Heart left ventricle (tissue), 16 donors: ENCODE results near the gene KIF26B. TPM values are rescaled to one million over a fixed set of nuclear protein-coding genes. Genes with fewer than 3 reads are reported as not detected.

ENCODE experiments used
- ATAC-seq, 4 donors: fragments of 200-7000 bp; cut with Tn5 transposase; one replicate each; pipeline ENCODE4 v1.9.1; 2020 to 2022; ENCODE audit warnings: moderate library complexity in 4 of 4, mild to moderate bottlenecking in 3 of 4, moderate number of reproducible peaks in 1 of 4
- DNase-seq, 5 donors: peaks; one replicate each; pipeline ENCODE4 v3.0.0-alpha.2; 2020
- H3K27ac ChIP-seq, 12 donors: fragments of 200-600 bp; sonication (generic) in 4 of 12; one replicate each; pipeline versions ENCODE4 v1.5.0 to v1.8.0; 2016 to 2022; ENCODE audit warnings: mild to moderate bottlenecking in 2 of 12
- H3K27me3 ChIP-seq, 9 donors: fragments of 200-600 bp; sonication (generic) in 2 of 9; one replicate each; pipeline versions ENCODE4 v1.5.1 to v1.8.0; 2016 to 2022; ENCODE audit warnings: mild to moderate bottlenecking in 3 of 9
- H3K36me3 ChIP-seq, 9 donors: fragments of 200-600 bp; sonication (generic) in 2 of 9; one replicate each; pipeline versions ENCODE4 v1.5.0 to v1.8.0; 2018 to 2022; ENCODE audit warnings: mild to moderate bottlenecking in 2 of 9
- H3K4me1 ChIP-seq, 12 donors: fragments of 200-600 bp; sonication (generic) in 4 of 12; one replicate each; pipeline versions ENCODE4 v1.5.0 to v1.8.0; 2016 to 2022; ENCODE audit warnings: mild to moderate bottlenecking in 3 of 12
- H3K4me3 ChIP-seq, 12 donors: fragments of 200-600 bp; sonication (generic) in 4 of 12; one replicate each; pipeline versions ENCODE4 v1.5.0 to v1.8.0; 2017 to 2022; ENCODE audit warnings: mild to moderate bottlenecking in 9 of 12, moderate library complexity in 4 of 12
- H3K9me3 ChIP-seq, 12 donors: fragments of 200-600 bp; sonication (generic) in 4 of 12; one replicate each; pipeline versions ENCODE4 v1.5.0 to v1.8.0; 2016 to 2022; ENCODE audit warnings: mild to moderate bottlenecking in 1 of 12
- POLR2A ChIP-seq, 2 donors: fragments of 450-650 bp; IDR thresholded peaks; one replicate each; pipeline ENCODE4 v1.6.1; 2017; ENCODE audit warnings: antibody characterized with exemption in 2 of 2, mild to moderate bottlenecking in 2 of 2, moderate library complexity in 2 of 2
- WGBS, 4 donors: extraction: QIAGEN DNeasy Blood & Tissue Kit in 2 of 4; methylation state at CpG; one replicate each; pipeline versions ENCODE4 v1.1.5 to v1.1.7; 2013 to 2018; 5-methylcytosine and 5-hydroxymethylcytosine counted together
- intact Hi-C, 10 donors: fragments of 100-400 bp; cut with DNase I; formaldehyde crosslinking; loops; one replicate each; pipeline versions ENCODE4 v1.11.1 to v1.14.2; 2022
- polyA plus RNA-seq, 2 donors: library from polyadenylated mRNA; stranded (reverse); fragments of 200-250 nt; gene quantifications; one replicate each; pipeline ENCODE4 v1.2.3, GENCODE V29; 2013
- total RNA-seq, 9 donors: library from RNA; depleted of rRNA in 2 of 9; stranded (reverse); fragments of >200 nt in 2 of 9; fragmentation: NEBNext Ultra II Directional in 3 of 9; extraction: Animal tissue kit (Norgen Biotek cat#: 25700) in 3 of 9; gene quantifications; one replicate each; pipeline versions ENCODE4 v1.1.0 to v1.2.4, GENCODE V29; 2016 to 2023
- TF ChIP-seq, protein P1 (sequence below), 12 donors: fragments of 200-600 bp; sonication (generic) in 4 of 12; IDR thresholded peaks; one replicate each; pipeline versions ENCODE4 v1.5.0 to v1.8.0; 2018 to 2022; ENCODE audit warnings: antibody characterized with exemption in 12 of 12, mild to moderate bottlenecking in 5 of 12
- donor health status: ischemic (EF 13 %, LVEDD 7.1; RV severe dilation, severe dysfunction).
- donor health status: healthy with polysubstance abuse.
- donor health status: DM: no; HTN: yes; CAD: no.
- donor health status: DM: no; HTN: no; CAD: no.
- donor health status: ischemic (EF 25% LVEDD 6.9; RV normal size, moderate dysfunction).
- donor health status: ischemic (EF 25% LVEDD 5.7; RV mildly dilated, moderate dysfunction).
- donor health status: healthy.
- donor health status: DM: yes; HTN: yes; CAD: no.
- donor health status: ischemic (EF 35%, LVEDD 5.7; RV mildly dilated, moderate dysfunction).
- donor health status: nonischemic (EF 11% LVEDD 7.7; RV severe dilation, severe dysfunction).
- donor health status: DM: yes; HTN: yes; CAD: no.
- donor health status: PGD.
- donor health status: ischemic (EF 29% LVEDD 5.4; RV normal size, mild dysfunction).
- donor health status: nonischemic (EF 23%, LVEDD 6.1; RV moderate dilation, normal function).

The KIF26B gene
- total and polyA plus RNA-seq, 11 donors = 1.2 to 7.0 (median 2.3) TPM

DNA sequence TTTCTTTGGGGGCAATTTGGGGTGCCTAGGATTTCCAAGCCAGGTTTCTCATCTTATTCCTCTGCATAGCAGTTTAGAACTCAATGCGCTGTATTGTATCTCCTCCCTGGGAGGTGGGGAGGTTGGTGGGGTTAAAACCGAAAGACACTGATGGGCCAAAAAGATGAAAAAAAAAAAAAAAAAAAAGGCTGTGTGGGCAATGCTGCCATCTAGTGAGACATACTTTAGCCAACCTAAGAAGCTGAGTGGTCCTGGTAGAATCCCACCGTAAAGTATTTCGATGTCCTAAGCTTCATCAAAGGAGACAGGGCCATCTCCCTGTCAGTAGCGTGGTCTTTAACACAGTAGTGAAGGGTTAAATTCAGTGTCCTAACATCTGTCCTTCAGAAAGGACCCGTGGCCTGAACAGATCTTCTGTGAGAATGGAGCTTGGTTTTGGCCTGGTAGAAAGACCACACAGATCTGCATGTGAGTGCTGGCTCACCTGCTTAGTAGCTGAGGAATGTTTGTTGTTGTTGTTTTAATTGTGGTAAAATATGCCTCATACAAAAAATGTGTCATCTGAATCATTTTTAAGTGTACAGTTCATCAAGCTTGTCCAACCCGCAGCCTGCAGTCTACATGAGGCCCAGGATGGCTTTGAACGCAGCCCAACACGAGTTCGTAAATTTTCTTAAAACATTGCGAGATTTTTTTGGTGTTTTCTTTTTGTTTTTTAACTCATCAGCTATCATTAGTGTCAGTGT is 226.2 kb downstream of the KIF26B start:
- DNase-seq (no peak), ATAC-seq (no peak)
- intact Hi-C loops = loop anchor here in 8 of 10 donors (2.0 to 10.0 kb wide), 6 partner anchors 129 to 624 kb away; partner anchors contain the start of gene KIF26B (in 1 of the 8)
- WGBS, 4 donors = 81 to 85% (median 83%) methylated on average over 11 of the region's 11 CpGs
- TF ChIP-seq POLR2A (IDR thresholded peaks at IDR 0.05) = no peak
- TF ChIP-seq, protein P1, sequence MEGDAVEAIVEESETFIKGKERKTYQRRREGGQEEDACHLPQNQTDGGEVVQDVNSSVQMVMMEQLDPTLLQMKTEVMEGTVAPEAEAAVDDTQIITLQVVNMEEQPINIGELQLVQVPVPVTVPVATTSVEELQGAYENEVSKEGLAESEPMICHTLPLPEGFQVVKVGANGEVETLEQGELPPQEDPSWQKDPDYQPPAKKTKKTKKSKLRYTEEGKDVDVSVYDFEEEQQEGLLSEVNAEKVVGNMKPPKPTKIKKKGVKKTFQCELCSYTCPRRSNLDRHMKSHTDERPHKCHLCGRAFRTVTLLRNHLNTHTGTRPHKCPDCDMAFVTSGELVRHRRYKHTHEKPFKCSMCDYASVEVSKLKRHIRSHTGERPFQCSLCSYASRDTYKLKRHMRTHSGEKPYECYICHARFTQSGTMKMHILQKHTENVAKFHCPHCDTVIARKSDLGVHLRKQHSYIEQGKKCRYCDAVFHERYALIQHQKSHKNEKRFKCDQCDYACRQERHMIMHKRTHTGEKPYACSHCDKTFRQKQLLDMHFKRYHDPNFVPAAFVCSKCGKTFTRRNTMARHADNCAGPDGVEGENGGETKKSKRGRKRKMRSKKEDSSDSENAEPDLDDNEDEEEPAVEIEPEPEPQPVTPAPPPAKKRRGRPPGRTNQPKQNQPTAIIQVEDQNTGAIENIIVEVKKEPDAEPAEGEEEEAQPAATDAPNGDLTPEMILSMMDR (IDR thresholded peaks at IDR 0.05) = peak; percentile 11 to 56 (median 40)
- peaks cover 0 to 12% (median 0%) of the 10 kb centered on the region in 9 donors for H3K27me3 ChIP-seq
- H3K9me3 ChIP-seq = no peaks in the 10 kb centered on the region
- H3K4me1 ChIP-seq = no peaks in the 10 kb centered on the region
- no peaks in the 10 kb centered on the region for H3K36me3 ChIP-seq
- no peak overlapping the region for H3K4me3 ChIP-seq
- H3K27ac ChIP-seq = no peak overlapping the region

DNA sequence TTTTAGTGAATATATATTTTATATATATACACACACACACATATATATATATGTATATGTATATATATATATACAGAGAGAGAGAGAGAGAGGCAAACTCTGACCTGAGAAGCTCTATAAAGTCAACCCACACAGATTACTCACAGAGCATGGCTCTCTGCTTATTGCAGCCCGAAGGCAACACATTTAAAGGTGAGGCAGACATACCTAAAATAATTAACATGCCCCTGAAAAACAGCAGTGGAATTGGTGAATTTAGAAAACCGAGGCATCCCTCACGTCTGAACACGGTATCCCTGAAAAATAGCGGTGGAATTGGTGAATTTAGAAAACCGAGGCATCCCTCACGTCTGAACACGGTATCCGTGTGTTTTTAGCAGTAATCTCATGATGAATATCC is 228.2 kb downstream of the KIF26B start:
- intact Hi-C loops = loop anchor here in 6 of 10 donors (5.0 to 10.0 kb wide), 3 partner anchors 131 to 622 kb away; no protein-coding TSS in a partner anchor
- H3K4me1 ChIP-seq = no peaks in the 10 kb centered on the region
- no peak overlapping the region for H3K4me3 ChIP-seq
- ATAC-seq (no peak), DNase-seq (no peak)
- 90 to 93% (median 92%) methylated on average over 9 of the region's 9 CpGs for WGBS, 4 donors
- no peaks in the 10 kb centered on the region for H3K9me3 ChIP-seq
- H3K27me3 ChIP-seq = peaks cover 0 to 12% (median 0%) of the 10 kb centered on the region in 9 donors
- no peaks in the 10 kb centered on the region for H3K36me3 ChIP-seq
- H3K27ac ChIP-seq = no peak overlapping the region
- TF ChIP-seq, protein P1 (IDR thresholded peaks at IDR 0.05) = no peak
- TF ChIP-seq POLR2A (IDR thresholded peaks at IDR 0.05) = no peak

DNA sequence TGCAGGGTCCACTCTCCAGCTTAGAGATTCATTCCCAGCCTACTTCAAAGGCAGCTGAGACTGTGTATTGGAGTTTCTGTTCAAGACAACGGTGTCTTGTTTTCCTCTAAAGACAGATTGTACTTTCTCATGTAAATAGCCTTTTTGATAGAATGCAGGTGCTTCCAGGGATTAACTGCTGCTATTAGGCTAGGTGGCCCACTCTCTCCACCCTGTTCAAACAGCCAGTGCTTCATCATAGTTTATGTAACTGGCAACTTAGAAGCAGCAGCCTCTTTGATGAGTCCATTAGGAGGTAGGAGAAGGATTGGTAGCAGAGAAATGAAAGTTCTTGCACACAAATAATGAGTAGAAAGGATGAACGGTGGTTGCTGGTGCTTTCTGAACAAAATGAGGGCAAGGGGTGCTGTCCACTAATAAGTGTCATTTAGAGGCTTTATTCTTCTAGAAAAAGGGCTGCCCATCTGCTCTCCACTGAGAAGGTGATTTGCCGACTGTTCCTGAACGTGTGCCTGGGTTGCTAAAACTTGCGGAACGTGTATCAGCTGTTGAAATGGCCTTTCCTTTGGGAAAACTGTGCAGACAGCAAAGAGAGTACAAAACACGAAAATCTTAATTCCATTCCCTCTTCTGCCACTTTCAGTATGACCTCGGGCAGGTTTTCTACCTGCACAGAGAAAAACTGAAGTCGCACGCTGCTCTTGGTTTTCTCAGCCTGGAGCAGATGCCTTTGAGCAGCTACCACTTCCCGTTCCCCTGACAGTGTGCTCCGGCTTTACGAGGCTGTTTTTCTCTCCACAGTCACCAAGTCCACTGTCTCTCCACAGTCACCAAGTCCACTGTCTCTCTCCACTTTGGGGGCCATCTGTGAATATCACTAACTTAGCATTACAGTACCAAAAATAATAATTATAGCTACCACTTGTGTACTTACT is 228.9 kb downstream of the KIF26B start:
- TF ChIP-seq, protein P1 (IDR thresholded peaks at IDR 0.05) = no peak
- TF ChIP-seq POLR2A (IDR thresholded peaks at IDR 0.05) = no peak
- DNase-seq (no peak), ATAC-seq (no peak)
- H3K4me3 ChIP-seq = no peak overlapping the region
- H3K36me3 ChIP-seq = no peaks in the 10 kb centered on the region
- H3K9me3 ChIP-seq = no peaks in the 10 kb centered on the region
- peaks cover 0 to 12% (median 0%) of the 10 kb centered on the region in 9 donors for H3K27me3 ChIP-seq
- no peak overlapping the region for H3K27ac ChIP-seq
- intact Hi-C loops = loop anchor here in 6 of 10 donors (5.0 to 10.0 kb wide), 3 partner anchors 131 to 621 kb away; no protein-coding TSS in a partner anchor
- H3K4me1 ChIP-seq = no peaks in the 10 kb centered on the region
- 73 to 85% (median 77%) methylated on average over 13 of the region's 13 CpGs for WGBS, 4 donors
